ENCODE data around the gene ZBTB46.

The ZBTB46 gene

GRCh38 chr20:63864545-63864977 is 33.5 kb upstream of the ZBTB46 start:
- peaks cover 32% of the 10 kb centered on the region for H3K79me2 ChIP-seq (ENCODE audit: insufficient read depth, low read depth)

DNA sequence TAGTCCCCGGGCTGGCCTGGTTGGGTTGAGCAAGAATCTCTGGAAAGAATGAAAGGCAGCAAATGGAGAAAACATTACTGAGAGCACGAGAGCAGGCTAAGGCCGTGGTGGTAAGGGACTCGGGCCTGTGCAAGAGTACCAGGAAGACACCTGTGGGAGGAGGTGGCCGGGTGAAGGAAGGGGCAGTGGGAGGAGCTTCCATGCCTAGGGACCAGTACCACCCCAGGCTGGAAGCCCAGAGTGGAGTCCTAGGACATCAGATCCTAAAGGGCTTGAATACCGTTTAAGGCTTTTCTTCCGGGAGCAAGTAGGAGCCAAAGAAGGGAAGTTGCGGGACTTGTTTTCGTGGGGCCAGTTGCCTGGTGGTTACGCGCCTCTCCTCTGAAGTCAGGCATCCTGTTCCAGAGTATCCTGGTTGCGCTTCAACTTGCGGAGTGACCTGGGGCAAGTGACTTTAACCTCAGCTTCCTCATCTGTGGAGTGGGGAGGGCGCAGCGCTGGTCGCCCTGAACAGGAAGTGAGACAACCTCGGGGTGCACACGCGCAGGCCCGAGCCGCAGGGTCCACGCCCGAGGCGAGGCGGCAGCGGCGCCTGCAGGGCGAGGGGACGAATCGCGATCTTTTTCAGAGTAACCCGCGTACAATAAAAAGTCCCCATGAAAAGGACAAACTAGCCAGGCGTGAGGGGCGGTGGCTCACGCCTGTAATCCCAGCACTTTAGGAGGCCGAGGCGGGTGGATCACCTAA is 32.9 kb upstream of the ZBTB46 start:
- H3K27me3 ChIP-seq (ENCODE audit: insufficient read depth, low read depth), result no peaks in the 10 kb centered on the region
- peak overlapping the region; percentile 71; the same call in 1 of the 2 replicates for H3K9ac ChIP-seq
- peaks cover 32% of the 10 kb centered on the region for H3K79me2 ChIP-seq (ENCODE audit: insufficient read depth, low read depth)
- peak overlapping the region; percentile 56 for H3K27ac ChIP-seq
- H3K4me1 ChIP-seq (ENCODE audit: low read depth, poor library complexity, severe bottlenecking), result peaks cover 13% of the 10 kb centered on the region
- H3K4me2 ChIP-seq, result peak overlapping the region; percentile 60
- peak overlapping the region; percentile 66 for H2AFZ ChIP-seq (ENCODE audit: low read depth)
- no peaks in the 10 kb centered on the region for H3K36me3 ChIP-seq (ENCODE audit: insufficient read depth)
- TF ChIP-seq, protein P1, sequence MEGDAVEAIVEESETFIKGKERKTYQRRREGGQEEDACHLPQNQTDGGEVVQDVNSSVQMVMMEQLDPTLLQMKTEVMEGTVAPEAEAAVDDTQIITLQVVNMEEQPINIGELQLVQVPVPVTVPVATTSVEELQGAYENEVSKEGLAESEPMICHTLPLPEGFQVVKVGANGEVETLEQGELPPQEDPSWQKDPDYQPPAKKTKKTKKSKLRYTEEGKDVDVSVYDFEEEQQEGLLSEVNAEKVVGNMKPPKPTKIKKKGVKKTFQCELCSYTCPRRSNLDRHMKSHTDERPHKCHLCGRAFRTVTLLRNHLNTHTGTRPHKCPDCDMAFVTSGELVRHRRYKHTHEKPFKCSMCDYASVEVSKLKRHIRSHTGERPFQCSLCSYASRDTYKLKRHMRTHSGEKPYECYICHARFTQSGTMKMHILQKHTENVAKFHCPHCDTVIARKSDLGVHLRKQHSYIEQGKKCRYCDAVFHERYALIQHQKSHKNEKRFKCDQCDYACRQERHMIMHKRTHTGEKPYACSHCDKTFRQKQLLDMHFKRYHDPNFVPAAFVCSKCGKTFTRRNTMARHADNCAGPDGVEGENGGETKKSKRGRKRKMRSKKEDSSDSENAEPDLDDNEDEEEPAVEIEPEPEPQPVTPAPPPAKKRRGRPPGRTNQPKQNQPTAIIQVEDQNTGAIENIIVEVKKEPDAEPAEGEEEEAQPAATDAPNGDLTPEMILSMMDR (conservative IDR thresholded peaks at IDR 0.05; ENCODE audit: low read depth, low read length), result peak; percentile 56
- H4K20me1 ChIP-seq (ENCODE audit: insufficient read depth), result 0 out of 2 replicates have a peak, but pooled peaks cover 3% of the 10 kb centered on the region
- H3K4me3 ChIP-seq (IDR thresholded peaks at IDR 0.05; ENCODE audit: insufficient read depth, low read depth, low read length), result no peak overlapping the region

More at GRCh38 chr20:63864545-63864977, 33.5 kb upstream of the ZBTB46 start:
- H2AFZ ChIP-seq (ENCODE audit: low read depth), result peak overlapping the region; percentile 66
- no peaks in the 10 kb centered on the region for H3K27me3 ChIP-seq (ENCODE audit: insufficient read depth, low read depth)
- peak overlapping the region; percentile 56 for H3K27ac ChIP-seq
- H3K36me3 ChIP-seq (ENCODE audit: insufficient read depth), result no peaks in the 10 kb centered on the region
- TF ChIP-seq, protein P1 (conservative IDR thresholded peaks at IDR 0.05; ENCODE audit: low read depth, low read length), result peak; percentile 26; the same call in 1 of the 2 replicates
- H3K4me1 ChIP-seq (ENCODE audit: low read depth, poor library complexity, severe bottlenecking), result peaks cover 13% of the 10 kb centered on the region
- peak overlapping the region; percentile 60 for H3K4me2 ChIP-seq
- H3K9ac ChIP-seq, result peak overlapping the region; percentile 71; the same call in 1 of the 2 replicates
- H4K20me1 ChIP-seq (ENCODE audit: insufficient read depth), result 0 out of 2 replicates have a peak, but pooled peaks cover 3% of the 10 kb centered on the region
- H3K4me3 ChIP-seq (IDR thresholded peaks at IDR 0.05; ENCODE audit: insufficient read depth, low read depth, low read length), result no peak overlapping the region

- H3K4me2 ChIP-seq, result peak overlapping the region; percentile 60
- TF ChIP-seq, protein P1 (conservative IDR thresholded peaks at IDR 0.05; ENCODE audit: low read depth, low read length), result no peak
- H3K4me1 ChIP-seq (ENCODE audit: low read depth, poor library complexity, severe bottlenecking), result peaks cover 13% of the 10 kb centered on the region
- no peak overlapping the region for H3K4me3 ChIP-seq (IDR thresholded peaks at IDR 0.05; ENCODE audit: insufficient read depth, low read depth, low read length)
- no peak overlapping the region; the same call in 1 of the 2 replicates for H3K9ac ChIP-seq
- peaks cover 2% of the 10 kb centered on the region; the same call in 1 of the 2 replicates for H3K27me3 ChIP-seq (ENCODE audit: insufficient read depth, low read depth)
- H2AFZ ChIP-seq (ENCODE audit: low read depth), result peak overlapping the region; percentile 66; the same call in 1 of the 2 replicates
- peak overlapping the region; percentile 56; the same call in 1 of the 2 replicates for H3K27ac ChIP-seq
- peaks cover 30% of the 10 kb centered on the region for H3K79me2 ChIP-seq (ENCODE audit: insufficient read depth, low read depth)
- H3K36me3 ChIP-seq (ENCODE audit: insufficient read depth), result no peaks in the 10 kb centered on the region
- H4K20me1 ChIP-seq (ENCODE audit: insufficient read depth), result 0 out of 2 replicates have a peak, but pooled peaks cover 3% of the 10 kb centered on the region
Observed at GRCh38 chr20:63863021-63863797, 32.1 kb upstream of the ZBTB46 start.

GRCh38 chr20:63861981-63862901 is 31.2 kb upstream of the ZBTB46 start:
- Histone ChIP-seq H3K4me1 (ENCODE audit: low read depth, poor library complexity, severe bottlenecking) (peaks cover 13% of the 10 kb centered on the region), H3K36me3 (ENCODE audit: insufficient read depth) (no peaks in the 10 kb centered on the region), H3K4me2 (no peak overlapping the region), H3K9ac (no peak overlapping the region), H3K4me3 (IDR thresholded peaks at IDR 0.05; ENCODE audit: insufficient read depth, low read depth, low read length) (no peak overlapping the region), H2AFZ (ENCODE audit: low read depth) (no peak overlapping the region), H3K79me2 (ENCODE audit: insufficient read depth, low read depth) (peaks cover 21% of the 10 kb centered on the region), H3K27me3 (ENCODE audit: insufficient read depth, low read depth) (peaks cover 3% of the 10 kb centered on the region), H3K27ac (no peak overlapping the region), H4K20me1 (ENCODE audit: insufficient read depth) (0 out of 2 replicates have a peak, but pooled peaks cover 2% of the 10 kb centered on the region)
- TF ChIP-seq, protein P1 (conservative IDR thresholded peaks at IDR 0.05; ENCODE audit: low read depth, low read length), result no peak

Measured in KMS-11 (cell line).